Stimulated activated CD8-positive, alpha-beta memory T cell treated with anti-CD3 and anti-CD28 coated beads, Interleukin-15, amount 100 ng/mL, for 1 hour (primary cell): ENCODE measurements around the gene CYP2S1.
A peak's percentile ranks its signal among the peaks of the same experiment; 100 is the strongest.

Source experiments
- DNase-seq: peaks from one replicate; pipeline ENCODE4 v3.0.0-alpha.2; 2020; ENCODE audit warnings: low read depth

CYP2S1 gene

DNA sequence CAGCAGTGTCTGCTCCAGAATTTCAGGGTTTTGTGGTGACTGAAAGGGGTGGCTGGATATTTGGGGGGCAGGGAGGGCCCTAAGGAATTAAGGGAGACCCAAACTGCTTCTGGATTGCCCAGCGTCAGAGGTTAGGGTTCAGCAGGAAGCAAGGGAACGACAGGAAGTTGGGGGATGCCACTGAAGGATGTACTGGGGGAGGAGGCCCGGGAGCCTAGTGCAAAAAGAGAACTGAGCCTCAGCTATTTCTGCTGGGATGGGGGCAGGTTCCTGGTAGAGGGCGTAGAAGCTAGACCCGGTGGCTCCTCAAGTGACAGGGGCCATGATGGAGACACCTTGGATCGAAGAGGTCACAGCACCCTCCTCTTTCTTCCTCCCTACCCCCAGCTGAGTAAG, 1.1 kb downstream of the CYP2S1 start:
- no peak for DNase-seq

DNA sequence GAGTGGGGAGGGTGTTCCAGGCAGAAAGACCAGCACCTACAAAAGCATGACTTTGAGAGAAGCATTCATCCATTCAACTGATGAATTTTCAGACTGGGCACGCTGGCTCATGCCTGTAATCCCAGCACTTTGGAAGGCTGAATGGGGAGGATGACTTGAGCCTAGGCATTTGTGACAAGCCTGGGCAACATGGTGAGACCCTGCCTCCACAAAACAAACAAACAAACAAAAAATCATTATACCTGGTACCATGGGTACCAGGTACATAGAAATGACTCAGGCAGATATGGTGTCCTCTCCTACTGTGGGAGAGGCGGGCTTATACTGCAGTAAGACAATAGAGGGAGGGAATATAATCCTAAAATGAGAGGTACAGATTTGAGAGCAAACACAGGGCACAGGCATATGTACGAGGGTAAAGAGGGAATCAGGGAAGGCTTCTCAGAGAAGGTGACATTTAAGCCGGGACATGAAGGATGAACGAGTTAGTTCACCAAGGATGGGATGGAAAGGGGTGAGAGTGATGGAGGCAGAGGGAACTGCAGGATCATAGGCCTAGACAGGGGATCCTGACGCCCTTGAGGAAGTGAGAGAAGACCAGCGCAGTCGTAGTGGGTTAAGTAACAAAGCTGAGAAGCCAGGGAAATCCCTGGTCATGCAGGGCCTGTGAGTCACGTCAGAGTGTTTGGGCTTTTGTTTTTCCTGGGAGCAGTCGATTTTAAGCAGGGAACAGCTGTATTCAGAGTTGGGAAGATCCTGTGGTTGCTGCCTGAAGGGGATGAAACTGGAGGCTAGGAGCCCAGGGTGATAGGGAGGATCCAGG, 2.9 kb downstream of the CYP2S1 start:
- DNase-seq = no peak

DNA sequence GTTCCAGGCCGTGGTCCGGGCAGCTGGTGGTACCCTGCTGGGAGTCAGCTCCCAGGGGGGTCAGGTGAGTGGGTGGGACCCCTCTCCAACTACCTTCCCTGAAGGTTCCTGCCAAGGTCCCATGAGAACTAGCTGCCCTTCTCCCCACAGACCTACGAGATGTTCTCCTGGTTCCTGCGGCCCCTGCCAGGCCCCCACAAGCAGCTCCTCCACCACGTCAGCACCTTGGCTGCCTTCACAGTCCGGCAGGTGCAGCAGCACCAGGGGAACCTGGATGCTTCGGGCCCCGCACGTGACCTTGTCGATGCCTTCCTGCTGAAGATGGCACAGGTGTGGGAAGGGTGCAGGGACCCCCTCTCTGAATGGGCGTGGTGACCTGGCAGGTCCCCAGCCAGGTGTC, 5.5 kb downstream of the CYP2S1 start:
- no peak for DNase-seq

GRCh38 chr19:41203371-41203770, 10.4 kb downstream of the CYP2S1 start:
- DNase-seq = no peak

- peak; percentile 68 for DNase-seq
These were observed 11.3 kb downstream of the CYP2S1 start for GRCh38 chr19:41204338-41204737.

DNA sequence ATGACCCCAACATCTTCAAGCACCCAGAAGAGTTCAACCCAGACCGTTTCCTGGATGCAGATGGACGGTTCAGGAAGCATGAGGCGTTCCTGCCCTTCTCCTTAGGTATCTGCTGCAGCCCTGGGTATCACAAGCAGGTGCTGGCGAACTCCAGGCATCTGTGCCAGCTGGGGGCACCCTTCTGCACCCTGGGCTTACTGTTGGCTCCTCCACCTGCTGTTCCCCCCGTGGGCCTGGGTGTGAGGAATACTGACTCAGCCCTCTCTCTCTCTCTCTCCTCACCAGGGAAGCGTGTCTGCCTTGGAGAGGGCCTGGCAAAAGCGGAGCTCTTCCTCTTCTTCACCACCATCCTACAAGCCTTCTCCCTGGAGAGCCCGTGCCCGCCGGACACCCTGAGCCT, 13.0 kb downstream of the CYP2S1 start:
- DNase-seq = no peak

DNA sequence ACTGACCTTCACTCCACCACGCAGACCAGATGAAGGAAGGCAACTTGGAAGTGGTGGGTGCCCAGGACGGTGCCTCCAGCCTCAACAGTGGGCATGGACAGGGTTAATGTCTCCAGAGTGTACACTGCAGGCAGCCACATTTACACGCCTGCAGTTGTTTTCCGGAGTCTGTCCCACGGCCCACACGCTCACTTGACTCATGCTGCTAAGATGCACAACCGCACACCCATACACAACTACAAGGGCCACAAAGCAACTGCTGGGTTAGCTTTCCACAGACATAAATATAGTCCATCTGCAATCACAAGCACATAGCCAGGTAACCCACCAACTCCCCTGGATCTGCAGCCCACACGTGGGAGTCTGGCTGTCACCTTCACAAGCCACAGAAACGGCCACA, 13.4 kb downstream of the CYP2S1 start:
- no peak for DNase-seq

DNA sequence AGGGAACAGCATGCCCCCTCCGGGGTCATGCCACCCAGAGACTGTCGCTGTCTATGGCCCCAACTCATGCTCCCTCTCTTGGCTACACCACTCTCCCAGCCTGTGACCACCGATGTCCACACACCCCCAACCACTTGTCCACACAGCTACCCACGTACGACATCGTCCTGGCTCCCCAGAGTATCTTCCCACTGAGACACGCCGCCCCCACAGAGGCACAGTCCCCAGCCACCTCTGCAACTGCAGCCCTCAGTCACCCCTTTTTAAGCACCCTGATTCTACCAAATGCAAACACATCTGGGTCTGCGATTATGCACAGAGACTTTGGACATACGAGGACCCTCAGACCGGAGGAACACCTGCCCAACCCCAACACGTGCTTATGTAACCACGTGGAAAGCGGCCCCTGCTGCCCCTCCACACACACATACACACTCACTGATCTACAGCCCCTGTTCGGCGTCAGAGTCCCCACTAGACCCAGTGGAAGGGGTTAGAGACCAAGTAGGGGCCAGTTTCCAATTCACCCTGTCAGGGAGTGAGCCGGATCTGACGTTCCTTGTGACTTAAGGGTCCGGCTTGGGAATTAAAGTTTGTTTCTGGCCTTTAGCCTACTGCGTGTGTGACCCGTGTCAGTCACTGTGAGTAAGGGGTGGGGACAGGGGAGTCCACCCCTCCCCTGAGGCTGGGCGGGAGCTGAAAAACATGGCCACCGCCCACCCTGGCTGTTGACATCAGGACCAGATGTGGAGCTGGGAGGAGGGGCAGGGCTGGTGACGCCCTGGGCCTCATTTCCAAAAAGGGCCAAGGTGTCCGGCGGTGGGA, 14.1 kb downstream of the CYP2S1 start:
- DNase-seq = no peak

GRCh38 chr19:41214161-41214560, 21.1 kb downstream of the CYP2S1 start:
- no peak for DNase-seq

GRCh38 chr19:41217741-41218140, 24.7 kb downstream of the CYP2S1 start:
- DNase-seq = no peak

GRCh38 chr19:41218249-41218614, 25.2 kb downstream of the CYP2S1 start:
- no peak for DNase-seq

- no peak for DNase-seq
These were observed 25.8 kb downstream of the CYP2S1 start, which contains the start of gene AXL for GRCh38 chr19:41218615-41219507. Gene AXL (plus strand): TSS chr19:41219223. CDS start chr19:41219393, 170 bp downstream.

DNA sequence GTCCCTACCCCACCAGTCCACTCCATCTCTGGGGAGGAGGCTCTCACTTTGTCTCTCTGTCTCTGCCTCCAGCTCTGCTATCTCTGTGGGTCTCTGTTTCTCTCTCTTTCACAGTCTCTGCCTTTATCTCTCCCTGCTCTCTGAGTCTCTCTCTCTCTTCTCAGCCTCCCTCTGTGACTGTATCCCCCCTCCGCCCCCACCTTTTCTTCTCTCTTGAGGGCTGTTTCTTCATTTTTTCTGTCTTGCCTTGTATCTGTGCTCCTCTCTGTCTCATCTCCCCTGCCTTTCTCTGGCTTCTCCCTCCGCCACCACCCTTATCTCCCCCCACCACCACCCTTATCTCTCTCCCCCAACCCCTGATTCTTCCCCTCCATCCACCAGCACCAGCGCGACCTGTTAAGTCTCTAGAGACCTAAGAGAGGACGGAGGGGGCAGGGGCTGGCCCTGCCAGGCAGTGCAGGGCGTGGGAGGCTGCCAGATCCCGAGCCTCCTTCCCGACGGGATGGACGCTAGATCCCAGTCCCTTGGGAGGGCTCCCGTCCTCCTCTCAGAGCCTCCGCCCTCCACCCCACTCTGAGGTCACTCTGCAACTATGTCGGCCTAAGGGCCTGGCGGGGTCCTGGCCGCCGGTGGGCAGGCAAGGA, 27.0 kb downstream of the CYP2S1 start:
- DNase-seq = no peak

DNA sequence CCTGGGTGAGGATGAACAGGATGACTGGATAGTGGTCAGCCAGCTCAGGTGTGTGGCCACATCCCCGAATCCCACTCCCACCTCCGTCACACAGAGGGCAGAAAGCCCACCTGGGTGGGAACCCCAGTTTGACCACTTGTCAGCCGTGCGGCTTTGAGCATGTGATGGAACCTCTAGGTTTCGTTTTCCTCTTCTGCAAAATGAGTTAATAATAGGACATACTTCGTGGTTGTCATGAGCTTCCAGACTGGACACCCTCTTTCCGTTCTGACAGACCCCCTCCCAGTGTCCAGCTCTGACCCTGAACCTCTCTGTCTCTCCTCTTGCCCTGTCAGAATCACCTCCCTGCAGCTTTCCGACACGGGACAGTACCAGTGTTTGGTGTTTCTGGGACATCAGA, 27.8 kb downstream of the CYP2S1 start:
- DNase-seq = no peak

GRCh38 chr19:41221514-41222205, 28.6 kb downstream of the CYP2S1 start:
- no peak for DNase-seq

DNA sequence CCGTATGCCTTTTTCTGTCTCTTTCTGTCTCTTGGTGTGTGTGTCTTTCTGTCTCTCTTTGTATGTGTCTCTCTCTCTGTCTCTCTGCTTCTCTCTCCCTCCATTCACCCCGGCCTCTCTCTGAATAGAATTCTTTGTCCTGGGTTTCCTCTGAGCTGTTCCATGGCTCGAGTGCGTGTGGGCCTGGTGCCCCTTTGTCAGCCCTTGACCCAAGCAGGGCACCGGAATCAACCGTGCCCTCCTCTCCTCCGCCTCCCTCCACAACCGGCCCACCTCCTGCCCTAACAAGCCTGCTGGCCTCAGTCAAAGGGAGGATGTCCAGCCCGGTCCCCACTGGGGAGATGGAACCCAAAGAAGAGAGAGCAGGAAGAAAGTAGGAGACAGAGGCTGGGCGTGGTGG, 29.2 kb downstream of the CYP2S1 start:
- DNase-seq = no peak

GRCh38 chr19:41223431-41224234, 30.6 kb downstream of the CYP2S1 start:
- DNase-seq = no peak

- DNase-seq = no peak
These were observed 31.6 kb downstream of the CYP2S1 start for GRCh38 chr19:41224632-41225031.

DNA sequence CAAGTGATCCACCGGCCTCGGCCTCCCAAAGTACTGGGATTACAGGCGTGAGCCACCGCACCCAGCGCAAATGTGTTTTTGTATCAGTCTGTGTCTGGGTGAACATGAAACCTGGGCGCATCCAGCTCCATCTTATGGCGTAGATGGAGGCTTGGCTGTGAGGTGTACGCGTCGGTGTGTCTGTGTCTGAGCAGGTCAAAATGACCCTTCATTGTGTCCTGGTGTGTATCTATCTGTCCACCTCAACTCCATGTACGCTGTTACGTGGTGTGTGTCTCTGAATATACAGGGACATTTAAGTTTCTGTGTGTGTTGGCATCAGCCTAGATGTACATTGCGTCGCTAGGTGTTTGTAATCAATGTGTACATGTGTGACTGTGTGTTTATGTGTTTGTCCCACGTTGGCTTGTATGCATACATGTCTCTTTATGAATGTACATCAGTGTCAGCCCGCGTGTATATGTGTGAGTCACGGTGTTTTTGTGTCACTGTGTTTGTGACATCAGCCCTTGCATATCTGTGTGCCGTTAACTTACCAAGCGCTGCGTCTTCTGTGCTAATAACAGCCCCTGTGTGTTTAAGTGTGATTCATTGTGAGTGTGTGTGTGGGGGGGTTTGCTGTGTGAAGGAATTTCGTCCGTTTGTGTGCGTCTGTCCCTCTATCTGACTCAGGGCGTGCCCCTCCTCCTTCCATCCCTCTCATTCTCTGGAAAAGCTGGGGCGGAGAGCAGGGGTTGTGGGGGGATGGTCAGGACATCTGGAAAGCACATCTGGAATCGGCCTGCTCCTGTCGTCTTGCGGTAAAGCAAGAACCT, 32.4 kb downstream of the CYP2S1 start:
- no peak for DNase-seq
